HG03469 (cell line): ENCODE data around the gene LBX2.

Experiments used
- ATAC-seq: cut with Tn5 transposase; IDR thresholded peaks from one replicate; pipeline ENCODE4 v1.9.1; 2021; ENCODE audit warnings: mild to moderate bottlenecking, moderate library complexity, moderate number of reproducible peaks; ENCODE audit not compliant: unreplicated experiment

LBX2 gene, protein sequence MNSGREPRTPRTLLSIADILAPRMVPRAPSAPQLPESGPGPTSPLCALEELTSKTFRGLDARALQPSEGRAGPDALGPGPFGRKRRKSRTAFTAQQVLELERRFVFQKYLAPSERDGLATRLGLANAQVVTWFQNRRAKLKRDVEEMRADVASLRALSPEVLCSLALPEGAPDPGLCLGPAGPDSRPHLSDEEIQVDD

DNA sequence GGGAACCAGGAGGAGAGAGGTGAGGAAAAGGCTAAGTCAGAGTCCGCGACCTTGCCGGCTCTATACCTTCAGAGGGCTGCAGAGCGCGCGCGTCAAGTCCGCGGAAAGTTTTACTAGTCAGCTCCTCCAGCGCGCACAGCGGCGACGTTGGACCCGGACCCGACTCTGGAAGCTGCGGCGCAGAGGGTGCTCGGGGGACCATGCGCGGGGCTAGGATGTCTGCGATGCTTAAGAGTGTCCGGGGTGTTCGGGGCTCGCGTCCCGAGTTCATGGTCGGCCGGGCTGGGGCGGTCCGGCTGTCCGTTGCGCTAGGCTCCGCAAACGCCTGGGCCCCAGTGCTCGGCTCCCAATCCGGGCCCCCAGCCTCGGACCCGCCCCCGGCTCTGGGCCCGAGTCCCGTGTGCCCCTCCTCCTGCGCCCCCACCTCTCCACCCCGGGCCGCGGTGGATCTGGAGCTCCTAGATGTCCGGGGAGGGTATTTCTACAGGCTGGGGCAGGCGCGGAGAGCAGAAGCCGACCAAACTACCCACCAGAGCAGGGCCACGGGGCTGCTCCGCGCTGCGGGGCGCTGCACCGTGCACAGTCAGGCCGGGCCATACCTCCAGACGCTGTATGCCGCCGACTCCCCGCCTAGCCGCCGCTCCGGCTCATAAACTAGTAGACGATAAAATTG lies at the start of gene LBX2:
TSS of gene LBX2 (minus strand) at position 337 of the 673 bp plus-strand sequence. CDS start at position 271, 66 bp downstream.
- ATAC-seq = no peak

DNA sequence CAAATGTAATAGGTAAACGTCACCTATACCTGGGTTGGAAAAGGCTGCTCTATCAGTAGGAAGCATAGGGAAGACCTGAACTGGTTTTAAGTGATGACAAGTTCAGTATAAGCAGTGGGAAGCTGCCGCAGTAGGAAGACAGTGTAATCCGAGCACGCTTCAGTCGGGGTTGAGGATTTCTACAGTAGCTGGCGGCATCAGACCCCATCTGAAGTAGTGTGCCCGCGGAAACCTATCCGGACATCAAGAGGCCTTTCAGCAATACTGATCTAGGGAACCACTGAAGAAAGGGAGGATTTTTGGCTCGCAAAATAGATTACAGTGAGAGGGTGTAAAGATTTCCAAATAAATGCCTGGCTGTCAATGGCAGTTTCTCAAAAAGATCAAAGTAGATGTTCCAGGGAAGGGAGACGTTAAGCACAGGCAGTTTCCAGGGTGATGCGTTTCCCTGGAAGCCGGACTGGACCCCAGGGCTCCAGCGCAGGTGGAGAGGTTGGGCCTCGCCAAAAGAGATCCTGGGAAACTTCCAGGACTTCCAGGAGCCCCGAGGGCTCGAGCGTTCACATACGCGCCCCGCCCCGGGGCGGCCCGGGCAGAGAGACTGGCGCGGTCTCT lies 49.0 kb upstream of the LBX2 start:
- ATAC-seq = no peak

DNA sequence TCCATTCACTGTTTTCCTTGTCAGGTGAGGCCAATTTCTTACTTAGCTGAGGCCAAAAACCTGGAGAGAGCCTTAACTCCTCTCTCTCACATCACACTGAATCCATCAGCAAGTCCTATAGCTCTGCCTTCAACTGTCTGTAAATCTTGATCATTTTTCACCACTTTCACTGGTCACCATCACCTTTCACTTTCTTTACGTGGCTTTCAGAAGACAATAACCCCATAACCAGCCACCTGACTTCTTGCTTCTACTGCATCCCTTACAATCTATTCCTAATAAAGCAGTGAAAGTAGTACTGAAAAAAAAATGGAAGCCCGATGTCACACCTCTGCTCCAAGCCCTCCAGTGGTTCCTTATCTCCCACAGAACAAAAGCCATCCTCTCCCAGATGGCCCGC lies 46.6 kb upstream of the LBX2 start:
- ATAC-seq = no peak

DNA sequence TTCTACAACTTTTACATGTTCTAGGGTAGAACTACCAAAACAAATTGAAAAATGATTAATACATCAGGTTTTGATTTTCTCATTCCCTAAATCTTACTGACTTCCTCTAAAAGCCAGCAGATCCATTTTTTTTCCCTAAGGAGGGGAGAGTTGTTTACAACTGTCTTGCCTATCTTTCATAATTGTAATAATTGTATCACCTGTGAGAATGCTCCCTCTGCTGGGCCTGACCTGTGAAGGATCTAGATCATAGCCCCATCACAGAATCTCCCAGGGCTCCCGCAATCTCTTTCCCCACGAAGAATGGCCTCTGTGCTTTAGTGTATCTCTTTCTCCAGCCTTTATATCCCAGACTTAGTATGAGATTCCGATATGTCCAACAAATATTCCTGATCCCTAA lies 45.2 kb upstream of the LBX2 start:
- no peak for ATAC-seq

DNA sequence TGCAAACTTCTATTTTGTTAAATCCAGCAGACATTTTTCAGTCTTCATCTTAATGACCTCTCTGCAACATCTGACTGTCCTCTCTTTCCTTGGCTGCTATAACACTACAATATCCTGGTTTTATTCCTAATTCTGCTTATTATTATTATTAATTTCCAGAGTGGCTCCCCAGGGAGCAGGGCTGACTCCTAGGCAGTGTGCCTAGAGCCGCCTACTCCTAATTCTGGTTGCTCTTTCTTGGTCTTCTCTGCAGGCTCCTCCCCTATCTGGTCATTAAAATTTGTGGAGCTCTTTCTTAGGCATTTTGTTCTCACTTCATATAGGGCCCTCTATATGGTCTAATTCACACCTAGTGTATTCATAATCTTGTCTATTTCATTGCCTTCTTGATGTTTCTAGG lies 43.6 kb upstream of the LBX2 start:
- no peak for ATAC-seq

DNA sequence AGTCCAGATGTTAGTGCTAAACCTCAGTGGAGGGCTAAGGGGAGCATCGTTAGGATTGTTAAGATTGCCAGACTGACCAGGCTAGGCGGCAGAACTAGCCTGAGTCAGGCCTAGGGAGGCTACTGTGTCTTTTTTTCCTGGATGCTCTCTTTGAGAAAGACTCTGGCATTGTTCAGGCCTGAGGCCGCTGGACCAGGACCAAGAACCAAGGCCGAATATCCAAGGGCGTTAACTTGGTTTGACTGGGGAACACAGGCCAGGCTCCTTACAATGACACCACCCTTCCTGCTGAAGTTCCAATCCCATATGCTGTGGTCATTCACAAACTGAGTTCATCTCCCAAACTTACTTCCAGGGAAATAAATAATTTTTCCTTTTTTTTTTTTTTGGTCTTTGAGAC lies 40.9 kb upstream of the LBX2 start:
- ATAC-seq = no peak

DNA sequence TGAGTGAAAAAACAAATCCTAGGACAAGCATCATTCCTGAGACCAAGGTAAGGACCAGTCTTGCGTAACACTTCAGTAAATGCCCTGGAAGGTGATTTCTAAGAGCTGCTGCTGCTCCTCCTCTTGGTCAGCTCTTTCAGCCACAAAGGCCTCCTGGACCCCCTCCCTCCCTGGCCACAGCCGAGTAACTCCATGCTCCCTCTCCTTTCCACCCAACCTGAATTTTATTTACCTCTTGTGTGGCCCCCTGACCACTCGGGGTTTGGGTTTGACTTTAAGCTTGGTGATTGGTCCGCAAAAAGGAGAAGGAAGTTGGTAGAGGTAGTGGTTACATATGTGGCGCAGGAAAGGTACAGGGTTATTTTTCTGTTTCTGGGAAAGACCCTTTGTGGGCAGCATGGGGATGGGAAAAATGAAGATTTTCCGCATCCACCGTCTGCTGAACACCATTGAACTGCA lies 39.5 kb upstream of the LBX2 start:
- ATAC-seq = no peak

DNA sequence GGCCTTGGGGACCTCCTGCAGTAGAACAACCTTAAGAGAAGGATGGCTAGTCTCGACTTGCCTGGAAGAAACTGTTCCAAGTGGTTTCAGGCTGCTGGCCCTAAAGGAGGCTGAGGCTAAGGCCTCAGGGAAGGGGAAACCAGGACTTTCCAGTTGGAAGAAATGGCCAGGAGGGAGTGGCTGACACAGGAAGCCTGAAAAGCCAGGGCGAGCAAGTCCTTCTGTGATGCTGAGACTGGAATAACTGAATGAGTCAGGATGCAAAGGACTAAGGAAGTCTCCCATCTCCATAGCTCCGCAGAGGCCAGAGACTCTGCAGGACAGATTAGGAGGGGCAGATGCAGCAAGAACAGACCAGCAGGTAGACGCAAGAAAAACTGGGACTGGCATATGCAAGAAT lies 37.7 kb upstream of the LBX2 start:
- no peak for ATAC-seq

DNA sequence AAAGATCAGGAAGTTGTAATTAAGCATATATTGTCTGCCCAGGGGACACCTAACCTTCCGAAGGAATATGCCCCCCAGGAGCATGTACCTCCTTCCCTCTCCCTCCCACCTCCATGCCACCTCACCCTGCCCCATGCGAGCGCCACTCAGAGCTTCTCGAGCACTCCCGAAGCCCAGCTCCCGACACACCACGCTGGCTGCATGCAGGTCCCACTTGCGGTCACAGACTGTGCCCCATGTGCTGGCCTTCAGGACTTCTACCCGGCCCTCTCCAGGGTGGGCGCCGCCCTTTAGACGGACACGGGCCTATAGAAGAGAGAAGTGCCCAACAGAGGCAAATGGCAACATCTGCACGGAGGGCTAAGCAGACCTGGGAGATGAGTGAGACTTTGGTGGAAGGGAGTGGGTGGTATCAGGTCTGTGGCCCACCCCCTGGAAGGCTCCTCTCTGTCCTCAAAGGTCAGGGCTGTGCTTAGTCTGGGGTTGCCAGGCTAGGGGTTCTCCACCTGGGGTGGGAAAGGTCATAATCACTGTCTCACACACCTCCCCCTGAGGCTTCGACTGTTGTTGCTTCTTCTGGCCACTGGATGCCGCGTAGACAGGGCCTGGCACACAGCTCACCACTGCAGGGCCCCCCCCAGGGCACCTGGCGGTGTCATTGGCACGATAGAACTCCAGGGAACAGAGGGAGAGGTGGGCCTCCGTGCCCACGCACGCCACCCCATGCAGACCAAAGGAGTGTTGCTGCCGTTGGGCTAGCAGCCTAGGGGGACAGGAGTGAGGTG lies 37.0 kb upstream of the LBX2 start:
- ATAC-seq = no peak

DNA sequence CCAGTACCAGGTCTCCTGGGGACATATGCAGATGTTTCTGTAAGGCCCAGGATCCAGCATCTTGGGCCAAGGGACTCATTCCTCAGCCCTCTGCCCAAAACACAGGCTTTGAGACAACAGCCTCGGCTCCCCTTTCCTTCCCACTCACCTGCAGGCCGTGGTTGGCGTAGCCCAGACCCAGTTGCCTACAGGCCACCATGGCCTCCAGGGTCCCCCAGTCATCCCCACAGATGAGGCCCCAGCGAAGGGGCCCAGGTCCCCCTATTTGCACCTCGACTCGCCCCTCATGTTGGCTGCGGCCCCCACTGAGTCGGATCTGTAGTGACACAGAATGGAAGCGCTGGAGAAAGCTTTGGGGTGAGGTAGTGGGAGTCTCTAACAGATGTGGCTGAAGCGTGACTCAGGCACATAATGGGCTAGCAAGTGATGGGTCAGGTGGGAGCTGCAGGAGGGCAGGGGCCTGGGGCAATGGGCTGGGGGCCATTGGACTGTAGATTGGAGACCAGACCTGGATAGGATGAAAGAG lies 36.1 kb upstream of the LBX2 start:
- ATAC-seq = no peak

DNA sequence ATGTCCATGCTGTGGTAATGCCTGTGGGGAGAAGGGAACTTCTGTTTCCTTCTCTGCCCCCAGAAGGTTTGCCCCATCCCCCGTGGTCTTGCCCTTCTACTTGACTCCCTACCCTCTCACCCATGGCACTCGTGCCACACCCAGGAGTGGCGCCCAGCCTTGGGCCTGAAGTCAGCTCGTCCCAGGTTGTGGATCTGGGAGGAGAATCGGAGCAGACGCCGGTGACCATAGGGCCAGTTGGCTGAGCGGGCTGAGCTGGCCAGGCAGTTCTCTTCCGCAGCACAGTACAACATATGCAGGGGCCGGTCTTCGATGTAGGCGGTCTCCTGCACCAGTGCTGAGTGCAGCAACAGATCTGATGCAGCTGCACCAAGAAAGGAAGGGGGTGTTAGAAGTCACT lies 35.0 kb upstream of the LBX2 start:
- ATAC-seq = no peak

DNA sequence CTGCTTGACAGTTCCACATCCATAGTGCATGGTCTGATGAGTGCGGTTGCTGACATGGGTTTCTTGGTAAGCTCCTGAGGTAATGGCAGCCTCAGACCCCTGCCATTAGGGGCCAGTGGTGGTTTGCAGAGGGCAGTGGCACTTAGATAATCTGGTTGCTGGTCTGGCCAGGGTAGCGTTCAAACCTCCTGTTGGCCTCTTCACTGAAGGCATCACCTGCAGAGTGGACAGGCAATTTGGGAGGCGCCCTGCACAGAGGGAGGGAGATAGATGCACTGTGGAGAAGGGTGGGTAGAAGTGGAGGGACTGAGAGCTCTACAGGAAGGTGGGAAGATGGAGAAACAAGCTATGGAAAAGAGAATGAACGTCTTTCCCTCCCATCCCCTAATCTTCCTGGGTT lies 34.1 kb upstream of the LBX2 start:
- ATAC-seq = no peak

DNA sequence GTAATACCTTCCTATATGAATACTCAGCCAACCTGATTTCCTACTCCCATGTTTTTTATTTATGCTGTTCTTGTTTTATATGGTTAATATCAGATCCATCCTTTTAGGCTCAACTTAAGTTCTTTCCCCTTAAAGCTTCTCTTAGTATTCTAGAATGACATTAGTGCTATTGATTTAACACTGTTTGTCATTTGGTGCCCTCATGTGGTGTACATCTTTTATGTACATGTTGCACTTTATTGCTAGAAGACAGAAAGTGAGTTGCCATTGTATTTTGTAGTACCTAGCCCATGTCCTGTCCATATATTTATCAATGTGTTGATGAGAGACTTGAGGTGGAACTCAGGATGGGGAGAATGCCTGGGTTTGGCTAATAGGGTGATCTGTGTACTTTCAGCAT lies 32.8 kb upstream of the LBX2 start:
- ATAC-seq = no peak

DNA sequence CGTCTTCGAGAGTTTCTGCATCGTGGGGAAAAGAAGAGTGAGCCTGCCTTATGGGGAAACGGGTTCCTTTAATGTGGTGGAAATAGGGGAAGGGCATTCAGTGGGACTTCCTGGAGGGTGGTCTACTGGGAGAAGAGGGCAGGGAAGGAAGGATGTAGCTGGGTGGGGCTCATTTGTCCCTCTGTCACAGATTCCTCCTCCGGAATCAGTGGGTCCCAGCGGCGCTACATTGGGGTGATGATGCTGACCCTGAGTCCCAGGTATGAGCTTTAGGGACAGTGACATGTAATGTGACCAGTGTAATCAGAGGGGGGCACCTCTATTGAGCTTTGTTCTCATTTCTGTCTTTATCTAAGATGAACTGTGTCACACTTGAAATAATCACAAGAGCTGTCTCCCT lies 32.3 kb upstream of the LBX2 start:
- no peak for ATAC-seq

DNA sequence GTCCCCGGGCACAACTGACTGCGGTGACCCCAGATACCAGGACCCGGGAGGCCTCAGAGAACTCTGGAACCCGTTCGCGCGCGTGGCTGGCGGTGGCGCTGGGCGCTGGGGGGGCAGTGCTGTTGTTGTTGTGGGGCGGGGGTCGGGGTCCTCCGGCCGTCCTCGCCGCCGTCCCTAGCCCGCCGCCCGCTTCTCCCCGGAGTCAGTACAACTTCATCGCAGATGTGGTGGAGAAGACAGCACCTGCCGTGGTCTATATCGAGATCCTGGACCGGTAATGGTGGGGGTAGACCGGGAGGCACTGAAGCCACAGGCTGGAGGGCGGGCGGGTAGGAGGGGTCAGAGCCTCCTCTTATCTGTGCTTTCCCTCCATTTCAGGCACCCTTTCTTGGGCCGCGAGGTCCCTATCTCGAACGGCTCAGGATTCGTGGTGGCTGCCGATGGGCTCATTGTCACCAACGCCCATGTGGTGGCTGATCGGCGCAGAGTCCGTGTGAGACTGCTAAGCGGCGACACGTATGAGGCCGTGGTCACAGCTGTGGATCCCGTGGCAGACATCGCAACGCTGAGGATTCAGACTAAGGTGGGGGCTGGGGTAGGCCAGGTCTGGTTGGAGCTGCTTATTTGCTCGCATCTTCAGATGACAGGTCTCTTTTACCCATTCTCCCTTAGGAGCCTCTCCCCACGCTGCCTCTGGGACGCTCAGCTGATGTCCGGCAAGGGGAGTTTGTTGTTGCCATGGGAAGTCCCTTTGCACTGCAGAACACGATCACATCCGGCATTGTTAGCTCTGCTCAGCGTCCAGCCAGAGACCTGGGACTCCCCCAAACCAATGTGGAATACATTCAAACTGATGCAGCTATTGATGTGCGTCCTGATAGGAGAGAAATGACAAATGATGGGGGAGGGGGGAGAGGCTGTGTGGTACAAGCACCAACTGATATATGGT lies 31.1 kb upstream of the LBX2 start:
- peak; percentile 17 for ATAC-seq

DNA sequence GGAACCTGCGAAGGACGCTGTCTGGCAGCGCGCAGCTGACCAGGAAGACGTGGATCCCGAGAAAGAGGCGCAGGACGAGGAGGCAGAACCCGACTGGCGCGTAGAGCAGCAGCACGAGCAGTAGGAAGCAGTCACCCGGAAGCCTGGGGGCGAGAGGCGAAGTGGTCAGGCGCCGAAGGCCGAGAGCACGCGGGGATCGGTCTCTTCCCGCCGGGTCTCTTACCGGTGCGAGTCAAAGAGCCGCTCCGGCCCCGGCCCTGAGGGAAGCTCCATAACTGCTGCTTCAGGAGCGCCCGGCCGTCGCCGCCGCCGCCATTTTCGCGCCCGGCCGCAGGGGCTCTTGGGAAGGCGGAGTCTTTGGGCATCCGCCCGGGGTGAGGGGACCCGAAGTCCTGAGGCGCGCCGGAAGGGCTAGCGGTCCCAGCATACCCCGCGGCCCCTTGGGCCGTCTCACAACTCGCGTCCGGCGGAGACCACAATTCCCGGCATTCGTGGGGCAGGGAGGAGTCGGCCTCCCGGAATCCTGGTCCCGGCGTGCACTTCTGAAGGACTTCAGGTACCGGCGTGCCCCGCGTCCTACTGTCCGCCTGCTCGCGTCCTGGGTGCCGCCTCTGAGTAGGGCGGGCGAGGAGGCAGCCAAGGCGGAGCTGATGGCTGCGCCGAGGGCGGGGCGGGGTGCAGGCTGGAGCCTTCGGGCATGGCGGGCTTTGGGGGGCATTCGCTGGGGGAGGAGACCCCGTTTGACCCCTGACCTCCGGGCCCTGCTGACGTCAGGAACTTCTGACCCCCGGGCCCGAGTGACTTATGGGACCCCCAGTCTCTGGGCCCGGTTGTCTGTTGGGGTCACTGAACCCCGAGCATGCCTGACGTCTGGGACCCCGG lies 30.2 kb upstream of the LBX2 start, which contains the start of the genes AUP1 and HTRA2:
TSS of gene AUP1 (minus strand) at position 350 of the 882 bp plus-strand sequence. CDS start at position 273, 77 bp downstream.
TSS of gene HTRA2 (plus strand) at position 577 of the 882 bp plus-strand sequence. CDS start at position 651, 74 bp downstream.
- peak; percentile 75 for ATAC-seq

DNA sequence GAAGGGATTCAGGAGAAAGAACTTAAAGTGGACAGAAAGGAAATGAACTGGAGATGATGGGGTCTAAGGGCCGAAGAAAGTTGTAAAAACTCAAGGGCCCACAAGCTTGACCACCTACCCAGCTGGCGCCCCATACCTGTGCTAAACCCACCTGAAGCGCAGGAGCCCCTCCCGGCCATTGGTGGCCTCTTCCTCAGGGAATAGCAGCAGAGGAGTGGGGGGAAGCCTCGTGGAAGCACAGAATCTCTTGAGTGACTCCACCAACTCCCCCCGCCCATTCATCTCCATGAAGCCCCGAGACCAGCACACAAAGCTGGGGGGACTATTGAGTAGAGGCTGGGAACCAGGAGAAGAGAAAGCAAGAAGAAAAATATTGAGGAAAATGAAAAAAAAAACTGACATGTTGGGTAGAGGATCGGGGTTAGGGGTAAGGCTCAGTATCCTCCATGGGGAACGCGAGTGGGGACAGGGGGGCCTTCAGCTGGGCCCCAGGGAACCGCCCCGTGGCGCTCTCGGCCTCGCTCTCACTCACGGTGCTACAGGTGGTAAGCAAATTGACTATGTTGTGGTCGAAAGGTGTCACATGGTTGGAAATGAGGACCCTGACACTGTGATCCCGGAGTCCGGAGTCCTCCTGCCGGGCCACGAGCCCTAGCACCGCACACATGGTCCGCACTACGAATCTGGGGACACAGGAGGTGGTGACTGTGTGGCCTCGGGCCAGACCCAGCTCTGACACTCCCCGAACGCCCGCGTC lies 29.4 kb upstream of the LBX2 start:
- ATAC-seq = peak; percentile 1

DNA sequence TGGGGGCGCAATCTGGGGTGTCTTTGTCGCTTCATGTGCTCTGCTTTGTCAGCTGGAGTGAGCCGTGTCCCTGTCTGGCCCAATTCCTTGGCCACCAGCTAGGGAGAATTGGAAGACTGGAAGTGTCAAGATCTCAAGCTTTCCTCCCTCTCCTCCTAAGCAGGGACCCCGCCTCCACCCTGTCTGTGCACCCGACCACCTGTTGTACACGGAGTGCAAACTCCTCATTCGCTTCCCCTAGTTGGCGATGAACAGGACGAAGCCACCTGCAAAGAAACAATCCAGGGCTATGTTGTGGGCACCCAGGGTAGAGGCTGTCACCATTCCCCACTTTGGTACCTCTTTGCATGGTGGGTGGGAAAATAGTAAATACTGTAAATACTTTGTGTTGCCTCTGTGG lies 28.3 kb upstream of the LBX2 start:
- ATAC-seq = no peak
